HG02943 (cell line): ENCODE data around the gene HADHB.

Source experiments
- ATAC-seq: cut with Tn5 transposase; IDR thresholded peaks from one replicate; pipeline ENCODE4 v1.9.1; 2021; ENCODE audit warnings: mild to moderate bottlenecking, low read depth, moderate library complexity; ENCODE audit not compliant: unreplicated experiment

Gene HADHB

GRCh38 chr2:26244309-26245230 is at the start of gene HADHB, which contains the start of gene HADHA:
Gene HADHB (plus strand): TSS chr2:26244939. CDS start chr2:26254255, 9,316 bp downstream.
Gene HADHA (minus strand): TSS chr2:26244632. CDS start chr2:26244596, 36 bp downstream.
- ATAC-seq = peak; percentile 62

GRCh38 chr2:26195040-26195984 is 49.4 kb upstream of the HADHB start:
- ATAC-seq = no peak

DNA sequence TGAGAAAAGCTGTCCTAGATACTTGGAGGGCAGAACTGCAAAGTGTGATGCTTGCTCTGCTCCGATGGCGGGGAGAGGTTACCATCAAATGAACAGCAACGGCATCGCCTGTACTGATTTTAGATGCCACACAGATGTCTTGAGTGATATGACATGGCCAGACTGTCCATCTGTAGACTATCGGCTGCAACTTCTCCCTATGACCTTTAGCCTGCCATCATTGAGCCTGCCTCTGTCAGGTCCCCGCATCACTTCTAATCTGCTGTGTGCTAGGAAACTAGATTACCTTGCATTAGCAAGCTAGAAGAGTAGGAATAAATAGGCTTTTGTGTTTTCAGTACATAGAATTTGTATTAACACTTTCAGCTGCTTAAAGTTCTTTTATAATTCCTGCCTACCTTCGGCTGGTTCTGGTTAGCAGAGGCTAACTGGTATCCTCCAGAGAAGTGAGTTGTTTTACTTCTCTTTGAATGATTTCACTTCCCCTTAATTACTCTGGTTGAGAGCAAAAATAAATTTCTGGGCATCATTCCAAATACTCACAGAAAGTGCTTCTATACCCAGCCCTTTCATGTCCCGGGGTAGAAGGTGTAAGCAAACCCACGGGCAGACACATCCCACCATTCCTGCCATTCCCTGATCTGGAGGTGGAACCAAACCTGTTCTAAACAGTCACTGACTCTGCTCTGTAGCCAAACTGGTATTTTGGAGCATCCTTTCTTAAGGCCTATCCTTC is 47.9 kb upstream of the HADHB start:
- no peak for ATAC-seq

GRCh38 chr2:26197516-26197915 is 47.2 kb upstream of the HADHB start:
- no peak for ATAC-seq

GRCh38 chr2:26202981-26203490 is 41.7 kb upstream of the HADHB start:
- ATAC-seq = no peak

DNA sequence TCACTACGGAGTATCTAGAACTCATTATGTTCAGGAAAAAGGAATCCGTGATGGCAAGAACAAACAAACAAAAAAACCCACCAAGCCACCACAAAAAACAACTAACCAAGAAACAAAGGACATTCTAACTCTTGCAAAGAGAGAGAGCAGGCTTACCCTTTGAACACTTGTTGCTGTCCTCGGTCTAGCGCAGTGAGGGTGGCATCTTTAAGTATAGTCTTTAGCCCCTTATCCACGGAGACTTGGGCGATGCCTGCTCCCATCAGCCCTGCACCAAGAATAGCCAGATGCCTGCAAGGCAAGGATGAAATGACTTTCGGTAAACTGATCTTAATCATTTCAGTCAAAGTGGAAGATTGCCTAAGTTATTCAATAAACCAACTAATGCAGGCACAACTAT is 40.8 kb upstream of the HADHB start:
- no peak for ATAC-seq

GRCh38 chr2:26212011-26212410 is 32.7 kb upstream of the HADHB start:
- ATAC-seq = no peak

GRCh38 chr2:26214759-26215158 is 30.0 kb upstream of the HADHB start:
- no peak for ATAC-seq

DNA sequence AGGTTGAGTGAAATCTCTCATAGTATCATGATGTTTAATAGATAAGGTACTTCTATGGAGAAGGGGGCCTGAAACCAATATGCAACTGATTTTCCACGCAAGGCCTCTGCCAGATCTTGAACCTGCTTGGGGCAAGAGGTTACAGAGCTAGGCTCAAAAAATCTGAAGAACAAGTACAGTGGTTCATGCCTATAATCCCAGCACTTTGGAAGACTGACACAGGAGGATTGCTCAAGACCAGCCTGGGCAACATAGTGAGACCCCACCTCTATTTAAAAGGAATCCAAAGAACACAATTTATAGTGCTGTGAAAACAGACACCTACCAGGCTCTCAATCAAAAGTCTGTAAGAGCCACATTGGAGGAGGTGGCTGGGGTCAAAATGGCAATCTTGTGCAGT is 28.9 kb upstream of the HADHB start:
- ATAC-seq = no peak

- no peak for ATAC-seq
Observed at GRCh38 chr2:26216587-26216986, 28.2 kb upstream of the HADHB start.

GRCh38 chr2:26217720-26218119 is 27.0 kb upstream of the HADHB start:
- no peak for ATAC-seq

- ATAC-seq = no peak
Observed at GRCh38 chr2:26223018-26223417, 21.7 kb upstream of the HADHB start.

DNA sequence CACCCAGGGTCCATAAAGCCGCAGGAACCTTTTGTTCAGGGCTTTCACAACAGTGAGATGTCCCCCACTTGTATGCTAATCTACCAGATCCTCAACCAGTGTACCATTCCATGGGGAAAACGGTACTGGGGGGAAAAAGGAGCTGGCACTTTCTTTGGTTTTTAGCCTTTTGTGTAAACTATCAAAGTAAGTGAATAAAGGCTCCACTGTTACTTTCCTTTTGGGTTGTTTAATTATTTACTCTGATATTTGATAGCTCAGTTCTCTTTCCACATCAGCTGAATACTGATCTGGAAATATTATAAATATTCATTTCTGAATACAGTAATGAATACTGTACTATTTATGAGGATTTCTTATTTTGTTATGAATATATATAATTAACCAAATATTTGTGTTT is 20.6 kb upstream of the HADHB start:
- ATAC-seq = no peak

GRCh38 chr2:26229595-26229994 is 15.1 kb upstream of the HADHB start:
- no peak for ATAC-seq

GRCh38 chr2:26230806-26231205 is 13.9 kb upstream of the HADHB start:
- no peak for ATAC-seq

DNA sequence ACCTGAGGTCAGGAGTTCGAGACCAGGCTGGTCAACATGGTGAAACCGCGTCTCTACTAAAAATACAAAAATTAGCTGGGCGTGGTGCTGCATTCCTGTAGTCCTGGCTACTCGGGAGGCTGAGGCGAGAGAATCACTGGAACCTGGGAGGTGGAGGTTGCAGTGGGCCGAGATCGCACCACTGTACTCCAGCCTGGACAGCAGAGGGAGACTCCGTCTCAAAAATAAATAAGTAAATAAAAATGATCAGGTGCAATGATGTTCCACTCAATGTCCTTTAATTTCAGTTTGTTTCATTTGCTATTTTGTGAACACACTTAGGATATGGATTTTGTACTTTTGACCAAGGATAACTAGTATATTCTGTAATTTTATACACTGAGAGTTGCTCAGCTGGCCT is 9.7 kb upstream of the HADHB start:
- ATAC-seq = no peak

- ATAC-seq = no peak
Observed at GRCh38 chr2:26237868-26238267, 6.9 kb upstream of the HADHB start.

DNA sequence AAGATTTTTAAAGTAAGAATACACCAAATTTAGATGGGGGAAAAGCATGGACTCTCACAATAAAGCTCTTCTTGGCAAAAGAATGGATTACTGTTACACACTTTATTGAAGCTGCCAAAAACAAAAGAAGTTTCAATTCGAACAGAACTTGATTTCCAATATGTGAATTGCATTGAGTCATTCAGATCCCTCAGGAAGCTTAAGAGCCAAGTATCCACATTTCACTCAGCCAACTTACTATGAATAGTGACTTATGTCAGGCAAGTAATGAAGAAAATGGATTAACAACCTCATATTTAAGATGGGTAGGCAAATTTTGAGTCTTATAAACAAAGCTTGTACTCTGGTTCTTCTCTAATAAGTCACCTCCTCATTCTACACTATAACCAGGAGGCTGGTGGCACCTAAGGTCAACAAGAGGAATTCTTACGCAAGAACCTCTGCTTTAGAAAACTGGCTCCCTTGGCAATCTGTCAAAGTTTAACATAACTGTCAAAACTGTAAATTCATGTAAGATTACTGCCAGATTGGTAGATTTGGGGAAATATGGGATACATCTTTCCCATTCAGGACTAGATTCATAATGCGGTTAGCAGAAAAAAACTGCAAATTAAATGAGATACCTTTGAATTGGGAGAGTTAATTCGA is 6.3 kb upstream of the HADHB start:
- no peak for ATAC-seq

- ATAC-seq = no peak
Observed at GRCh38 chr2:26241928-26242436, 2.8 kb upstream of the HADHB start.
